Measurements from ENCODE around the gene KCNQ1. TPM values are rescaled to one million over a fixed set of nuclear protein-coding genes. Genes with fewer than 3 reads are reported as not detected.
A peak's percentile ranks its signal among the peaks of the same experiment; 100 is the strongest.

Gene KCNQ1
- total and polyA plus RNA-seq, 9 of the 15 experiments (the other 6 are each of a cell fraction or from before 2014, with no cell fraction given): 0.44 TPM; not detected in 8

DNA sequence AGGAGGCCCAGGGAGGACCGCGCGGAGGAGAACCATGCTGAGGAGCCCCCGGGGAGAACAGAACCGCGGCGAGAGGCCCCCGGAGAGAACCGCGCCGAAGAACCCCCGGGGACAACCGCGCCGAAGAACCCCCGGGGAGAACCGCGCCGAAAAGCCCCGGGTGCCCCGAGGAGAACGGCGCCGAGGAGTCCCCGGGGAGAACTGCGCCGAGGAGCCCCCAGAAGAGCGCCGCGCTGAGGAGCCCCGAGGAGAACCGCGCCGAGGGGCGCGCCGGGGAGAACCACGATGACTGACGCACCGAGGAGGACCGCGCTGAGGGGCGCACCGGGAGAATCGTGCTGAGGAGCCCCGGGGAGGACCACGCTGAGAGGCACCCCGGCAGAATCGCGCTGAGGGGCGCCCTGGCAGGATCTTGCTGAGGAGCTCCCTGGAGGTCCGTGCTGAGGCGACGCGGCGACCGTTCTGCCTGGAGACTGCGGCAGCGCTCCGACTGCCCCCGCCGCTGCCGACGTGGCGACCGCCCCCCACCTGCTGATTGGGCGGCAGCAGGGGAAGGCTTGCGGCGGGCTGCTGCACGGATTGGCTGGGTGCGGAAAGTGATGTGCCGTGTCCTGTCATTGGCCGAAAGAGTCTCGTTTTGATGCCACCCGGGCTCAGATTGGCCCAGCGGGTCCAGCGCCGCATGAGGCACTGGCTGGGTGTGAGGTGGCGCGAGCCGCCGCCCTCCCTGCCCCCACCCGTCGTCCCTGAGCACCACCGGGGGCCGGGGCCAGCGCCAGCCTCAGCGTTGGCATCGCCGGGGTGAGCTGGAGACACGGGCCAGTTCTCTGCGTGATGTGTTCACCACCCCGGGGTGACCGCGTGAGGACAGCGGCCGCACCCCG, 255.0 kb downstream of the KCNQ1 start, which contains the start of gene KCNQ1OT1 (continued):
- TF ChIP-seq, protein P1, sequence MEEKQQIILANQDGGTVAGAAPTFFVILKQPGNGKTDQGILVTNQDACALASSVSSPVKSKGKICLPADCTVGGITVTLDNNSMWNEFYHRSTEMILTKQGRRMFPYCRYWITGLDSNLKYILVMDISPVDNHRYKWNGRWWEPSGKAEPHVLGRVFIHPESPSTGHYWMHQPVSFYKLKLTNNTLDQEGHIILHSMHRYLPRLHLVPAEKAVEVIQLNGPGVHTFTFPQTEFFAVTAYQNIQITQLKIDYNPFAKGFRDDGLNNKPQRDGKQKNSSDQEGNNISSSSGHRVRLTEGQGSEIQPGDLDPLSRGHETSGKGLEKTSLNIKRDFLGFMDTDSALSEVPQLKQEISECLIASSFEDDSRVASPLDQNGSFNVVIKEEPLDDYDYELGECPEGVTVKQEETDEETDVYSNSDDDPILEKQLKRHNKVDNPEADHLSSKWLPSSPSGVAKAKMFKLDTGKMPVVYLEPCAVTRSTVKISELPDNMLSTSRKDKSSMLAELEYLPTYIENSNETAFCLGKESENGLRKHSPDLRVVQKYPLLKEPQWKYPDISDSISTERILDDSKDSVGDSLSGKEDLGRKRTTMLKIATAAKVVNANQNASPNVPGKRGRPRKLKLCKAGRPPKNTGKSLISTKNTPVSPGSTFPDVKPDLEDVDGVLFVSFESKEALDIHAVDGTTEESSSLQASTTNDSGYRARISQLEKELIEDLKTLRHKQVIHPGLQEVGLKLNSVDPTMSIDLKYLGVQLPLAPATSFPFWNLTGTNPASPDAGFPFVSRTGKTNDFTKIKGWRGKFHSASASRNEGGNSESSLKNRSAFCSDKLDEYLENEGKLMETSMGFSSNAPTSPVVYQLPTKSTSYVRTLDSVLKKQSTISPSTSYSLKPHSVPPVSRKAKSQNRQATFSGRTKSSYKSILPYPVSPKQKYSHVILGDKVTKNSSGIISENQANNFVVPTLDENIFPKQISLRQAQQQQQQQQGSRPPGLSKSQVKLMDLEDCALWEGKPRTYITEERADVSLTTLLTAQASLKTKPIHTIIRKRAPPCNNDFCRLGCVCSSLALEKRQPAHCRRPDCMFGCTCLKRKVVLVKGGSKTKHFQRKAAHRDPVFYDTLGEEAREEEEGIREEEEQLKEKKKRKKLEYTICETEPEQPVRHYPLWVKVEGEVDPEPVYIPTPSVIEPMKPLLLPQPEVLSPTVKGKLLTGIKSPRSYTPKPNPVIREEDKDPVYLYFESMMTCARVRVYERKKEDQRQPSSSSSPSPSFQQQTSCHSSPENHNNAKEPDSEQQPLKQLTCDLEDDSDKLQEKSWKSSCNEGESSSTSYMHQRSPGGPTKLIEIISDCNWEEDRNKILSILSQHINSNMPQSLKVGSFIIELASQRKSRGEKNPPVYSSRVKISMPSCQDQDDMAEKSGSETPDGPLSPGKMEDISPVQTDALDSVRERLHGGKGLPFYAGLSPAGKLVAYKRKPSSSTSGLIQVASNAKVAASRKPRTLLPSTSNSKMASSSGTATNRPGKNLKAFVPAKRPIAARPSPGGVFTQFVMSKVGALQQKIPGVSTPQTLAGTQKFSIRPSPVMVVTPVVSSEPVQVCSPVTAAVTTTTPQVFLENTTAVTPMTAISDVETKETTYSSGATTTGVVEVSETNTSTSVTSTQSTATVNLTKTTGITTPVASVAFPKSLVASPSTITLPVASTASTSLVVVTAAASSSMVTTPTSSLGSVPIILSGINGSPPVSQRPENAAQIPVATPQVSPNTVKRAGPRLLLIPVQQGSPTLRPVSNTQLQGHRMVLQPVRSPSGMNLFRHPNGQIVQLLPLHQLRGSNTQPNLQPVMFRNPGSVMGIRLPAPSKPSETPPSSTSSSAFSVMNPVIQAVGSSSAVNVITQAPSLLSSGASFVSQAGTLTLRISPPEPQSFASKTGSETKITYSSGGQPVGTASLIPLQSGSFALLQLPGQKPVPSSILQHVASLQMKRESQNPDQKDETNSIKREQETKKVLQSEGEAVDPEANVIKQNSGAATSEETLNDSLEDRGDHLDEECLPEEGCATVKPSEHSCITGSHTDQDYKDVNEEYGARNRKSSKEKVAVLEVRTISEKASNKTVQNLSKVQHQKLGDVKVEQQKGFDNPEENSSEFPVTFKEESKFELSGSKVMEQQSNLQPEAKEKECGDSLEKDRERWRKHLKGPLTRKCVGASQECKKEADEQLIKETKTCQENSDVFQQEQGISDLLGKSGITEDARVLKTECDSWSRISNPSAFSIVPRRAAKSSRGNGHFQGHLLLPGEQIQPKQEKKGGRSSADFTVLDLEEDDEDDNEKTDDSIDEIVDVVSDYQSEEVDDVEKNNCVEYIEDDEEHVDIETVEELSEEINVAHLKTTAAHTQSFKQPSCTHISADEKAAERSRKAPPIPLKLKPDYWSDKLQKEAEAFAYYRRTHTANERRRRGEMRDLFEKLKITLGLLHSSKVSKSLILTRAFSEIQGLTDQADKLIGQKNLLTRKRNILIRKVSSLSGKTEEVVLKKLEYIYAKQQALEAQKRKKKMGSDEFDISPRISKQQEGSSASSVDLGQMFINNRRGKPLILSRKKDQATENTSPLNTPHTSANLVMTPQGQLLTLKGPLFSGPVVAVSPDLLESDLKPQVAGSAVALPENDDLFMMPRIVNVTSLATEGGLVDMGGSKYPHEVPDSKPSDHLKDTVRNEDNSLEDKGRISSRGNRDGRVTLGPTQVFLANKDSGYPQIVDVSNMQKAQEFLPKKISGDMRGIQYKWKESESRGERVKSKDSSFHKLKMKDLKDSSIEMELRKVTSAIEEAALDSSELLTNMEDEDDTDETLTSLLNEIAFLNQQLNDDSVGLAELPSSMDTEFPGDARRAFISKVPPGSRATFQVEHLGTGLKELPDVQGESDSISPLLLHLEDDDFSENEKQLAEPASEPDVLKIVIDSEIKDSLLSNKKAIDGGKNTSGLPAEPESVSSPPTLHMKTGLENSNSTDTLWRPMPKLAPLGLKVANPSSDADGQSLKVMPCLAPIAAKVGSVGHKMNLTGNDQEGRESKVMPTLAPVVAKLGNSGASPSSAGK (IDR thresholded peaks at IDR 0.05): peak; percentile 58
- TF ChIP-seq, protein P2, sequence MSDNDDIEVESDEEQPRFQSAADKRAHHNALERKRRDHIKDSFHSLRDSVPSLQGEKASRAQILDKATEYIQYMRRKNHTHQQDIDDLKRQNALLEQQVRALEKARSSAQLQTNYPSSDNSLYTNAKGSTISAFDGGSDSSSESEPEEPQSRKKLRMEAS (CRISPR knock-in tag; IDR thresholded peaks at IDR 0.05): peak; percentile 88
- TF ChIP-seq ZNF79 (CRISPR knock-in tag; IDR thresholded peaks at IDR 0.05; ENCODE audit: low read depth) (no peak), PHF21A (IDR thresholded peaks at IDR 0.05; ENCODE audit: borderline replicate concordance, low read depth) (no peak), SREBF2 (CRISPR knock-in tag; IDR thresholded peaks at IDR 0.05) (no peak), HDAC3 (IDR thresholded peaks at IDR 0.05; ENCODE audit: borderline replicate concordance, partially characterized antibody) (no peak), SIN3B (IDR thresholded peaks at IDR 0.05; ENCODE audit: low read depth) (0 out of 2 replicates have a peak, but pooled peaks have one; percentile 31), SETDB1 (IDR thresholded peaks at IDR 0.05; ENCODE audit: low read length) (no peak), PPARD (CRISPR knock-in tag; IDR thresholded peaks at IDR 0.05) (no peak), ZNF174 (CRISPR knock-in tag; IDR thresholded peaks at IDR 0.05) (no peak), NR4A1 (CRISPR knock-in tag; IDR thresholded peaks at IDR 0.05) (no peak), NR4A1 (tag; IDR thresholded peaks at IDR 0.05) (no peak), ZNF696 (CRISPR knock-in tag; conservative IDR thresholded peaks at IDR 0.05) (no peak), DNMT1 (IDR thresholded peaks at IDR 0.05) (no peak), GATAD2B (IDR thresholded peaks at IDR 0.05; ENCODE audit: borderline replicate concordance) (no peak)
- TF ChIP-seq, protein P3, sequence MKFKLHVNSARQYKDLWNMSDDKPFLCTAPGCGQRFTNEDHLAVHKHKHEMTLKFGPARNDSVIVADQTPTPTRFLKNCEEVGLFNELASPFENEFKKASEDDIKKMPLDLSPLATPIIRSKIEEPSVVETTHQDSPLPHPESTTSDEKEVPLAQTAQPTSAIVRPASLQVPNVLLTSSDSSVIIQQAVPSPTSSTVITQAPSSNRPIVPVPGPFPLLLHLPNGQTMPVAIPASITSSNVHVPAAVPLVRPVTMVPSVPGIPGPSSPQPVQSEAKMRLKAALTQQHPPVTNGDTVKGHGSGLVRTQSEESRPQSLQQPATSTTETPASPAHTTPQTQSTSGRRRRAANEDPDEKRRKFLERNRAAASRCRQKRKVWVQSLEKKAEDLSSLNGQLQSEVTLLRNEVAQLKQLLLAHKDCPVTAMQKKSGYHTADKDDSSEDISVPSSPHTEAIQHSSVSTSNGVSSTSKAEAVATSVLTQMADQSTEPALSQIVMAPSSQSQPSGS (CRISPR knock-in tag; IDR thresholded peaks at IDR 0.05): no peak
